M059J (cell line): Measurements from ENCODE around the gene SCYL3. TPM values are rescaled to one million over a fixed set of nuclear protein-coding genes. Genes with fewer than 3 reads are reported as not detected.
"Not testable (repeated sequence)": the region's sequence is repeated elsewhere in the genome, so short reads cannot be mapped to it uniquely, and the experiment has no call there.

Experiments
- DNase-seq: peaks from one replicate; pipeline ENCODE4 v3.0.0-alpha.2; 2012; ENCODE audit warnings: low read depth
- total RNA-seq: library from RNA; depleted of rRNA; stranded (reverse); fragments of >200 nt; shearing (Covaris generic); gene quantifications from 2 replicates; pipeline ENCODE4 v1.2.3, GENCODE V29; 2014

The SCYL3 gene
- total RNA-seq, 1 experiment from 2014 or later, result 7.8 TPM

- DNase-seq, result peak; percentile 28
Observed at GRCh38 chr1:169872906-169873305, 20.8 kb downstream of the SCYL3 start.

GRCh38 chr1:169871988-169872387 is 21.7 kb downstream of the SCYL3 start:
- not testable (repeated sequence) for DNase-seq

GRCh38 chr1:169869426-169869825 is 24.3 kb downstream of the SCYL3 start:
- DNase-seq, result no peak

GRCh38 chr1:169868978-169869377 is 24.7 kb downstream of the SCYL3 start:
- no peak for DNase-seq

GRCh38 chr1:169867012-169867675 is 26.6 kb downstream of the SCYL3 start:
- DNase-seq, result no peak

- DNase-seq, result no peak
Observed at GRCh38 chr1:169866577-169866976, 27.1 kb downstream of the SCYL3 start.

GRCh38 chr1:169864531-169864930 is 29.2 kb downstream of the SCYL3 start:
- DNase-seq, result not testable (repeated sequence)

GRCh38 chr1:169860750-169861149 is 32.9 kb downstream of the SCYL3 start:
- DNase-seq, result no peak

GRCh38 chr1:169860187-169860586 is 33.5 kb downstream of the SCYL3 start:
- DNase-seq, result no peak

GRCh38 chr1:169859001-169859400 is 34.7 kb downstream of the SCYL3 start:
- peak; percentile 11 for DNase-seq

- DNase-seq, result peak; percentile 77
Observed at GRCh38 chr1:169858467-169858866, 35.2 kb downstream of the SCYL3 start.

- DNase-seq, result no peak
Observed at GRCh38 chr1:169853341-169853740, 40.4 kb downstream of the SCYL3 start.

- DNase-seq, result no peak
Observed at GRCh38 chr1:169849346-169850022, 44.2 kb downstream of the SCYL3 start.

- no peak for DNase-seq
Observed at GRCh38 chr1:169848456-169848855, 45.2 kb downstream of the SCYL3 start.

GRCh38 chr1:169844941-169845608 is 48.6 kb downstream of the SCYL3 start:
- no peak for DNase-seq

GRCh38 chr1:169838942-169839341 is 54.8 kb downstream of the SCYL3 start:
- DNase-seq, result no peak

GRCh38 chr1:169836198-169836597 is 57.5 kb downstream of the SCYL3 start:
- no peak for DNase-seq

- no peak for DNase-seq
Observed at GRCh38 chr1:169835647-169836046, 58.0 kb downstream of the SCYL3 start.

GRCh38 chr1:169834869-169835268 is 58.8 kb downstream of the SCYL3 start:
- DNase-seq, result no peak

GRCh38 chr1:169833179-169833901 is 60.4 kb downstream of the SCYL3 start:
- DNase-seq, result no peak

GRCh38 chr1:169829671-169830070 is 64.0 kb downstream of the SCYL3 start:
- no peak for DNase-seq

- no peak for DNase-seq
Observed at GRCh38 chr1:169824153-169824552, 69.5 kb downstream of the SCYL3 start.
